Suppressor macrophage (primary cell): Measurements from ENCODE around the gene HSF2.

Experiments used
- DNase-seq, 4 experiments: peaks; one replicate each; pipeline ENCODE4 v3.0.0-alpha.2; 2020 to 2022
- total RNA-seq, 17 experiments: gene quantifications; one replicate each; lab custom pipeline; 2026; ENCODE audit warnings: mixed read lengths in 6 of 17, inconsistent platforms in 3 of 17; lab: John Stamatoyannopoulos, UW

The HSF2 gene, protein sequence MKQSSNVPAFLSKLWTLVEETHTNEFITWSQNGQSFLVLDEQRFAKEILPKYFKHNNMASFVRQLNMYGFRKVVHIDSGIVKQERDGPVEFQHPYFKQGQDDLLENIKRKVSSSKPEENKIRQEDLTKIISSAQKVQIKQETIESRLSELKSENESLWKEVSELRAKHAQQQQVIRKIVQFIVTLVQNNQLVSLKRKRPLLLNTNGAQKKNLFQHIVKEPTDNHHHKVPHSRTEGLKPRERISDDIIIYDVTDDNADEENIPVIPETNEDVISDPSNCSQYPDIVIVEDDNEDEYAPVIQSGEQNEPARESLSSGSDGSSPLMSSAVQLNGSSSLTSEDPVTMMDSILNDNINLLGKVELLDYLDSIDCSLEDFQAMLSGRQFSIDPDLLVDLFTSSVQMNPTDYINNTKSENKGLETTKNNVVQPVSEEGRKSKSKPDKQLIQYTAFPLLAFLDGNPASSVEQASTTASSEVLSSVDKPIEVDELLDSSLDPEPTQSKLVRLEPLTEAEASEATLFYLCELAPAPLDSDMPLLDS
- 2.9 to 16.2 (median 9.0) reads per million in 17 experiments for total RNA-seq

DNA sequence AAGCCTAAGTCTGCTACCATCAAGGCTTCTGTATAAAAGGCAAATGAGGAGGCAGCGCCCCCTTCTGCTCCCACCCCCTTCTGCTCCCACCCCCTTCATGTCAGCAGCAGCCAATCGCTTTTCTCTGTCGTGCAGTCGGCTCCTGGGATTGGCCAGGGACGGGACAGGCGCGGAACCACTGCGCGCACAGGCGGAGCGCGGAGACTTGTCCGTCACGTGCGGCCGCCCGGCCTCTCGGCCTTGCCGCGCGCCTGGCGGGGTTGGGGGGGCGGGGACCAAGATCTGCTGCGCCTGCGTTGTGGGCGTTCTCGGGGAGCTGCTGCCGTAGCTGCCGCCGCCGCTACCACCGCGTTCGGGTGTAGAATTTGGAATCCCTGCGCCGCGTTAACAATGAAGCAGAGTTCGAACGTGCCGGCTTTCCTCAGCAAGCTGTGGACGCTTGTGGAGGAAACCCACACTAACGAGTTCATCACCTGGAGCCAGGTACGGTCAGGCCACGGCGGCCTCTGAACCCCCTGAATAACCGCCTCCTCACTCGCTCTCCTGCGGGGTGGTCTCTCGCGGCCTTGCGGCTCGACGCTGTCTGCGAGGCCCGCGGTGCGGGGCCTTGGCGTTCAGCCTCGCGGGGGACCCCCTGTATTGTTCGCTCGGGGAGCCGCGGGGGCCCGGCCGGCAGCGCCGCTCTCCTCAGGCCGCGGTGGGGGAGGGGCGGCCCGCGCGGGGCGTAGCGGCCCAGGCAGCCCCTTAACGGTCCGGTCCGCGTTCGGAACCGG, at the start of gene HSF2:
Gene HSF2 (plus strand): TSS at position 305 of the 773 bp plus-strand sequence. CDS start 86 bp downstream, at position 391.
- peak; percentile 96 to 98 (median 98) for DNase-seq

DNA sequence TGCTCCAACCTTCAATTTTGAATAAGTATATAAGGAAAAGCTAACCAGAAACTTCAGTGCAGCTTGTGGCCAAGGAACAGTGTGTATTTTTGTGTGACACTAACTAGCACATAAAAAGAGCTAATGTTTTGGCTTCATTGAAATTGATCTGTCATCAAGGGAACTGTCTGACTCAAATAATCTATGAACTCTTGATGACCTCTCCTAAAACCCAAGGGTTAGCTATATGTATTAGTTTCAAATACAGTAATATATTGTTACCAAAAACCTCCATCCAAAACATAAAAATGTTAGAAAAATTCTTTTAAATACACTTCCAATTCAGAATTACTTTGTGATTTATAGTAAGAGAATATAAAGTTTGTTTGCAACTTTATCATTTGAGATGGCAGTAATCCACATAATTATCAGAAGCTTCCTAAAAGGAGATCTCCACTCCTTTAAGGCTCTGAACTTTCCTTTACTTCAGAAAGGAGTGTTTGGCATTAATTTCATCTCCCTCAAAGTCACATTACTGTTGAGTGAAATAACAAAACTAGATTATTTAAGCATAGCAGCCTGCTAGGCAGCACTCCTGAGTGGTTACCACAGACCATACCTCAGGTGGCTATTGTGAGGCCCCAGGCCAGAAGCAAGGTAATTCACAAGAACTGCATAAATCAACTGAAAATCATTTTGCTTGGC, 46.3 kb upstream of the HSF2 start:
- DNase-seq, result no peak

DNA sequence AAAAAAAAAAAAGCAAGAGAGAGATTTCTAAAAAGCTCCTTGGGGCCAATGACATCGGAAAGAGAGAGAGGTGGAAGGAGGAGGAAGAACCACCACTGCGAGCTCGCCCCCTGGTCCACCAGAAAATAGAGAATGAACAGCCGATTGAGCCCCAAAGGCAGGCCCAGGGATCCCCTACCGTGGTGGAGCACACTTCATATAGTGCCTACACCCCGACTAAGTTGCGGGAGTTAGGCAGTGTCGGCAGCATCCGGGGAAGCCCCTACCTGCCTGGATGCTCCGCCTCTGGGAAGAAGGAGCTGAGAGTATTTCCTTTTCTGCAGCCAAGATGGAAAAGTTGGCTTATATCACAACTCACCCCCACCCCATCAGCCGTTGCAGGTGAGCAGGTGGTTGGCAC, 38.6 kb upstream of the HSF2 start:
- no peak for DNase-seq

DNA sequence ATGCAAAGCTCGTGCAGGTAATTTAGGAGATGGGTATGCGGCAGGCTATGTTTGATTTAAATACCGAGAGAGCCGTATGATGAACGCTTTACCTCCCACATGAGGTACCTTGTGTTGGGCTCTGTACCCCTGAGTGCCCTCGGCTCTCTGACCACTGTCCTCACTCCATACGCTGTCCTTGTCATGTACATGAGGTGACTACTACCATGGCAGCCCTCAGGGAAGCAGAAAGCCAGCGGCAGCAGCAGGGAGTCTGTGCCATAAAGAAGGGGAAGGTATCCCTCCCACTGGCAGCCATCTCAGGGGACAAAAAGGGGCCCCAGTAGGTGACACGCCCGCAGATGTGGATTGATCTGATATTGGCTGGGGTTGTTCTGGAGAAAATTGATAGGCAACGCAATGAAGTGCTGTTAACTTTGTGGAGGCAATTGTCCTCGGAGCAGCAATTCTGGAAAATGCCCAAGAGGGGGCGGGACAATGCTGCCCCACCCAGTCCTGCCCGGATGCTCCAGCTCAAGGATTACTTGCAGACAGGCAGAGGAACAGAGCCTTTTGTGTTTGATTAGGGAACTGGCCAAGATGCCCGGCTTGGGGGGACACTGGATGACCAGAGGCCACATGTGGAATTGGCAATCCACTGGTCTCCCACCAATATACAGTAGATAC, 38.0 kb upstream of the HSF2 start:
- no peak for DNase-seq

DNA sequence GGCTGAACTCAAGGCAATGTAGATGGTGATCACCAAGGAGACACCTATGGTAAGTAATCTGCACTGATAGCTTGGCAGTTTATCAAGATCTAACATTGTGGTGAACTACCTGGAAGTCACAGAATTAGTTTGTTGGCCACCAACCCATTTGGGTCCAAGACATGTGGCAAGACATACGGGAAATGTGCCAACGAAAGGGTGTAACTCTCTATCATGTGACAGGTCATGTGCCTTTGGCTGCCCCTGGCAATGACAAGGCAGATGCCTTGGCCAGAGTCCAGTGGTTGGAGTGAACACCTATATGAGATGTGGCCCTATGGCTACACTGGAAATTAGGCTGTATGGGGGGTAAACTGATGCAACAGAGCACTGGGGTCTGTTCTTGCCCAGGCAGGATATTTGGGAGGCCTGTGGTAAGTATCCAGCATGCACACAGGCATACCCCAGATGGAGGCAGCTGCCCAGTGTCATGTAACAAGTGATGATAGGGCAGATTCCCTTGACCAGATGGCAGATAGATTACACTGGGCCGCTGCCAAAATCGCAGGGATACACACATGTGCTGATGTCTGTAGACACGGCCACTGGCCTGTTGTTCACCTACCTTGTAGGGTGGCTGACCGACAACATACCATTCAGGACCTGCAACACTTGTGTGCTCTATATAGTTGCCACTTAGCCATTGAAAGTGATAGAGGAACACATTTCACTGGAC, 35.5 kb upstream of the HSF2 start:
- DNase-seq, result no peak

GRCh38 chr6:122365775-122366403, 33.6 kb upstream of the HSF2 start:
- no peak for DNase-seq

DNA sequence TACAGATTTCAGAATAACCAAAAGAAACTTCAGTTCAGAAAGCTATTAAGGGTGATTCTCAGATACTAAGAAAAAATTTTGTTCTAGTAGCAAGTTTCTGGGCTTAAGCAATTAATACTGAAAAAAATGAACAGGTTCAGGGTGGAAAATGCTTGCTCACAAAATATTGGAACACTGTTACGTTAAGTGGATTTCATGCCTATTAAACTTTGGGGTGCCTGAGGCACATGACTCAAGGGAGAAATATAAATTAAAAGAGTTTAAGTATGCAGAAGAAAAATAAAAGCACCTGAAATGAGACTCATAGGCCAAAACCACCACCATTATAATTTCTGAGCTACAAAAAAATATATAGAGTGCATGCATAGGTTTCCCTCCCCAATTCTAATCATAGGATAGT, 32.3 kb upstream of the HSF2 start:
- no peak for DNase-seq

DNA sequence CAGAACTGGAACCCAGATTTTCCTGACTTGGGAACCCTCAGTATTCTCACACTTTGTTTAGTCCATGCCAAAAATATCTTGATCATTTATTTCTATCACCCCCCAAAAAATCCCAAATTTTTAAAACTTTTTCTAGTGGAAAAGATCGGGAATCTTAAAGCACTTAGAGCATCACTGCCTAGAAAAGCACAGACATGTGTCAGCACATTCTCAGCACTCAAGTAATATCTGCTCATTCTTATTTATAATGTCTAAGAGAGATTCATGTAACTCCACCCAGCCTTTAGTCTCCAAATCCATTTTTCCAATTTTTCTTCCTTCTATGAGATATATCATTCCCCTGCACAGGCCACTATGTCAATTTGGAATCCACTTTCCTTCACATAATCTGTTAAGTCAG, 29.9 kb upstream of the HSF2 start:
- DNase-seq, result no peak

DNA sequence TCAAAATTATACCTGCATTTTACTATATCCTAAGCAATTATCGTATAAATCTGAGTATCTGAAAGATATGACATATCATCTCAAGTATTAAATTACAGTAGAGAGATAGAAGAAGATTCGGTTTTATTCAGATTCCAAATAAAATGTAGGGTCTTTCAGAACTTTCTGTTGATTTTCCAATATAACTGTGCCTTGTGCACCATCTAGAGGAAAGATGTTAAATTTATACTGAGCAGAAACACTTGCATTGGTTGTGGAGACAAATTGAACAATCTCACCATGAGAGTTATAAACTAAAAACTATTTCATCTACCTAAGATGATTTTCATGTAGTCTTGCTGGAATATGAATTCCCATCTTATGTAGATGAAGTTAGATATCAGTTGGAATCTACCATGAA, 26.8 kb upstream of the HSF2 start:
- no peak for DNase-seq

DNA sequence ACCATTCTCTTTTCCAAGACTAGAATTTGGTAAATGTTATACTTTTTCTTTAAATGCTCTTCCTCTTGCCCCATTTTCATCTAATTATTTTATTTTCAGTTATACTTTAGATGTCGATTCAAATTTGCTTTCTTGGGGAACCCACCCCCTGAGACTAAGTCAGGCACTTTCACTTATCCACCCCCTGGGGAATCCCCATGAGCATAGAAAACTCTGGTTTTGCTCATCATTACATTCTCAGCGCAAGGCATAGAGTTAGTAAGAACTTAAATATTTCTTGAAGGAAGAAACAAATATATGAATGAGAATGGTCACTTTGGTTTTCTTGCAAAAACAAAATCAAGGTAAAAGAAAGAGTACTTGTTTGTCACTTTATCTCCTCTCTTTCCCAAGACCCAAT, 25.1 kb upstream of the HSF2 start:
- no peak for DNase-seq

DNA sequence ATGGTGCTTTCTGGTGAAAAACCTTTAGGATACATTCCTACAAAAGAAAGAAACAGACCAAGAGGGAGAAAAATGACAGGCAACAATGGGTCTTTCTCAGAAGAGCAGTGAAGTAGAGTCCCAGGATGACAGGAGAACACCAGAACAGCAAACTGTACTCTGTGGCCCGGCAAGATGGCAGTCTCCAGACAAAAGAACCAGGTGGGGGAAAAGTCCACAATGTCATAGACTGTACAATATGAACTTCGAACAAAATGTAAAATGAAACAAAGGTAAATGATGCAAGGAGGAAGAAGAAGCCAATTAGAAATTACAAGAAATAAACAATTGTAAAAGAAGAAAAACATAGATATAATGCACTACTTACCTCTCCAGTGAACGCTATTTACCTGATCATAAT, 23.2 kb upstream of the HSF2 start:
- no peak for DNase-seq

- DNase-seq, result peak; percentile 63 to 80 (median 73)
Observed at GRCh38 chr6:122381494-122382265, 17.8 kb upstream of the HSF2 start.

- no peak for DNase-seq
Observed at GRCh38 chr6:122385857-122386612, 13.4 kb upstream of the HSF2 start.

DNA sequence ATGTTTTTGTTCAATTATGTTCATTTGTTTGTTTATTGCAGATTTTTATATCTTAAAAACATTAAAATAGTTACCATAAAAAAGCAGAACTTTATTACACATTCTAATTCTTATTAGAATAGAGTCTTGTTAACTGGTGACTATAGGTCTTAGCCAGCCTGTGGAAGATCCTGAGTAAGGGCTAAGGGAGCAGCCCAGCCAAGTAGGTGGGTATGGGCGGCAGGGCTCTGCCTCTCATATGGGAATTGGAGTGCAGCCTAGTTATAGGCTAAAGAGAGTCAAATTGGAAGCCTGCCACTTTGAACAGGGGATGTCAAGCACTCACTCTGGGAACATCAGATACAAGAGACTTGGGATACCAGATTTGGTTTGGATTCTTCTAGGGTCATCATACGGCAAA, 10.5 kb upstream of the HSF2 start:
- no peak for DNase-seq

DNA sequence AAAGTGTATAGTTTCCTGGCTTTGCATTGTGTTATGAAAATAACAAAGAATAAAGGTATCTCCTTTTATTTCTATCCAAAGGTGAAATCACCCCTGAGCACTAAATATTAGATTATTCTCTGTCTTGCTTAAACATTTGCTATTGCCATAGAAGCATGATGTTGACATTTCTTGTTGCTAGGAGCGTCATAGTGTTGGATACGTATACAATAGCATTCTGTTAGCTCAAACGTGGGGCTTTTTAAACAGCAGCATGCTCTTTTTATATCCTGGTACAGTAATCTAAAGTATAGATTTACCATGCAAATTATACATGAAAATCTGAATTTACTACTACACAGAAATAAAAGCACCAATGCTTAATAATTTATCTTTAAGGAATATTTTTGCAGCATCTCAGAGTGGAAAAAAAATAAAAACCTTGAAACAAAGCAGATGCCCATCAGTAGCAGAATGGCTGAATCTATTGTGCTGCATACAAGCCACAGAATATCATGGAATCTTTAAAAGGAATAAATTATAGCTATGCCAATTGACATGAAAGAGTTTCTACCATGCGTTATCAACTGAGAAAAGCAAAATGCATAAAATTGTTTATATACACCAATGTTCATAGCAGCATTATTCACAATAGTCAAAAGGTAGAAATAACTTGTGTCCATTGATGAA, 9.6 kb upstream of the HSF2 start:
- DNase-seq, result no peak

DNA sequence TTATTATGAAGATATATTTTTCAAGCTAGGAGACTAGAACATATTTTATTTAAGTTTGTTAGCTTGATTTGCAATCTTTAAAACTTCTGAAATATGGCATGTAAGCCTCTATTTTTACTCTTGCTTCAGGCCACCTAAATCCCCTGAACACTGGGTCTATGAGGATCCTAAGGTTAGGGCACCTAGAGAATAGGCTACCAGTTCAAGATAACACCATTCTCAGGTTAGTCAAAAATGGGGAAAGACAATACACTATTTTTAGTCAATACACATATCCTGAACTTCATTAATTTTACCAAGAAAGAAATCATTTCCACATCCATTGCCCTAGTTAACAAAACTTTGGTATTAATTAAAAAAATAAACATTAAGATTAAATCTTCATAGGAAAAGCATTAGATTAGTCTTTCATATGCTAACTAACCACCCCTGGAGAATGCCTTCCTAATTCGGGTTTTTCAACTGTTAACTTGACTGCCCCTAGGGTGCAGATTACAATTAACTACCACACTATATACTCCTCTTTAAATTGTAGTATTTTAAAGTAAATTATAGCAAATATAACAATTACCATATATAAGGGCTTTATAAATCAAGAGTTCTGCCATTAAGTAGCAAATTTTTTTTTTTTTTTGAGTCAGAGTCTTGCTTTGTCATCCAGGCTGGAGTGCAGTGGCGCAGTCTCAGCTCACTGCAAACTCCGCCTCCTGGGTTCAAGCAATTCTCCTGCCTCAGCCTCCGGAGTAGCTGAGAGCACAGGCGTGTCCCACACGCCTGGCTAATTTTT, 6.7 kb upstream of the HSF2 start:
- no peak for DNase-seq

DNA sequence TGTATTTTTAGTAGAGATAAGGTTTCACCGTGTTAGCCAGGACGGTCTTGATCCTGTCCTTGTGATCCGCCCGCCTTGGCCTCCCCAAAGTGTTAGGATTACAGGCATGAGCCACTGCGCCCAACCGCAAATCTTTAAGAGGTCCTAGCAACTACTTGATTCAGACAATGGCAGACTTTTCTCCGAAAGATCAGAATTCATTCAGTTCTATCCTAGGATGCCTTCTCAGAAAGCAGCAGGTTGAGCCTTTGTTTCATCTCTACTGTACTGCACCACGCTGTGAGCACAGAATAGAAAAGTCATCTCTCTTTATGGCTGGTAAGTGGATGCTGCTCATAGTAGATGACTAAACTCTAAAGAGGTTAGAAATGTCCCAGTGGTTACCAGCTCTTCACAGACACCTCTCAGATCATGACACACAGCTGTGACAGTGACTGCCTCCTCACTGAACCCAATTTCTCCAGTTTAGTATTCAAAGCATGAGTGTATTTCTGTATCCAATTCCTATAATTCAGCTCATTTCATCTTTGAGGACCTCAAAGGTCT, 6.0 kb upstream of the HSF2 start:
- no peak for DNase-seq

- no peak for DNase-seq
Observed at GRCh38 chr6:122394016-122394415, 5.4 kb upstream of the HSF2 start.
